Measurements from ENCODE around the gene RAB11FIP4. TPM values are rescaled to one million over a fixed set of nuclear protein-coding genes. Genes with fewer than 3 reads are reported as not detected.

Gene RAB11FIP4
- total RNA-seq, 3 donors from 2014 or later: 1.9 to 18.7 (median 11.8) TPM

GRCh38 chr17:31470592-31470991, 79.1 kb downstream of the RAB11FIP4 start:
- Histone ChIP-seq H3K27ac (no peak overlapping the region), H3K36me3 (no peaks in the 10 kb centered on the region), H3K27me3 (no peaks in the 10 kb centered on the region), H3K4me1 (no peaks in the 10 kb centered on the region), H3K9me3 (no peaks in the 10 kb centered on the region), H3K4me3 (no peak overlapping the region)
- intact Hi-C loops (cut with DNase I; ENCODE audit: low total_unique reads): no loop called here
- TF ChIP-seq CTCF (IDR thresholded peaks at IDR 0.05): no peak
- TF ChIP-seq POLR2A (IDR thresholded peaks at IDR 0.05): no peak
- DNase-seq (ENCODE audit: low spot score in 2 of 2): no peak

- no peaks in the 10 kb centered on the region for H3K4me1 ChIP-seq
- no peaks in the 10 kb centered on the region for H3K36me3 ChIP-seq
- no peak overlapping the region for H3K27ac ChIP-seq
- TF ChIP-seq CTCF (IDR thresholded peaks at IDR 0.05) (no peak), POLR2A (IDR thresholded peaks at IDR 0.05) (no peak), POLR2AphosphoS5 (IDR thresholded peaks at IDR 0.05) (no peak)
- no peaks in the 10 kb centered on the region for H3K27me3 ChIP-seq
- no peak for DNase-seq (ENCODE audit: low spot score in 2 of 2)
- H3K4me3 ChIP-seq: no peak overlapping the region
- intact Hi-C loops (cut with DNase I; ENCODE audit: low total_unique reads): no loop called here
- H3K9me3 ChIP-seq: no peaks in the 10 kb centered on the region
Measured at GRCh38 chr17:31472137-31472536, 80.7 kb downstream of the RAB11FIP4 start.

GRCh38 chr17:31475378-31476162, 84.1 kb downstream of the RAB11FIP4 start:
- no peak overlapping the region for H3K4me3 ChIP-seq
- intact Hi-C loops (cut with DNase I; ENCODE audit: low total_unique reads): no loop called here
- TF ChIP-seq POLR2AphosphoS5 (IDR thresholded peaks at IDR 0.05): no peak
- TF ChIP-seq CTCF (IDR thresholded peaks at IDR 0.05): no peak
- no peak for TF ChIP-seq POLR2A (IDR thresholded peaks at IDR 0.05)
- no peaks in the 10 kb centered on the region for H3K36me3 ChIP-seq
- DNase-seq (ENCODE audit: low spot score in 2 of 2): no peak
- H3K4me1 ChIP-seq: no peaks in the 10 kb centered on the region
- H3K27me3 ChIP-seq: no peaks in the 10 kb centered on the region
- no peaks in the 10 kb centered on the region for H3K9me3 ChIP-seq
- H3K27ac ChIP-seq: no peak overlapping the region

- Histone ChIP-seq H3K4me3 (no peak overlapping the region), H3K36me3 (no peaks in the 10 kb centered on the region), H3K27me3 (no peaks in the 10 kb centered on the region), H3K27ac (no peak overlapping the region), H3K4me1 (no peaks in the 10 kb centered on the region), H3K9me3 (no peaks in the 10 kb centered on the region)
- TF ChIP-seq POLR2AphosphoS5 (IDR thresholded peaks at IDR 0.05): no peak
- no peak for DNase-seq (ENCODE audit: low spot score in 2 of 2)
- intact Hi-C loops (cut with DNase I; ENCODE audit: low total_unique reads): loop anchor here (1.0 kb wide), 1 partner anchor 34 kb away; no protein-coding TSS in a partner anchor
Measured at GRCh38 chr17:31476525-31477416, 85.3 kb downstream of the RAB11FIP4 start.

GRCh38 chr17:31477417-31478055, 86.1 kb downstream of the RAB11FIP4 start:
- H3K36me3 ChIP-seq: no peaks in the 10 kb centered on the region
- no peak overlapping the region for H3K4me3 ChIP-seq
- no peak overlapping the region for H3K27ac ChIP-seq
- TF ChIP-seq POLR2A (IDR thresholded peaks at IDR 0.05) (no peak), POLR2AphosphoS5 (IDR thresholded peaks at IDR 0.05) (no peak), CTCF (IDR thresholded peaks at IDR 0.05) (no peak)
- no peaks in the 10 kb centered on the region for H3K4me1 ChIP-seq
- no peaks in the 10 kb centered on the region for H3K27me3 ChIP-seq
- intact Hi-C loops (cut with DNase I; ENCODE audit: low total_unique reads): loop anchor here (1.0 kb wide), 1 partner anchor 33 kb away; no protein-coding TSS in a partner anchor
- no peak for DNase-seq (ENCODE audit: low spot score in 2 of 2)
- no peaks in the 10 kb centered on the region for H3K9me3 ChIP-seq

Measured in breast epithelium (tissue), 4 donors.